Measurements from ENCODE around the gene KCND2. TPM values are rescaled to one million over a fixed set of nuclear protein-coding genes. Genes with fewer than 3 reads are reported as not detected.

Gene KCND2
- total RNA-seq, 1 donor, result 17.3 TPM

DNA sequence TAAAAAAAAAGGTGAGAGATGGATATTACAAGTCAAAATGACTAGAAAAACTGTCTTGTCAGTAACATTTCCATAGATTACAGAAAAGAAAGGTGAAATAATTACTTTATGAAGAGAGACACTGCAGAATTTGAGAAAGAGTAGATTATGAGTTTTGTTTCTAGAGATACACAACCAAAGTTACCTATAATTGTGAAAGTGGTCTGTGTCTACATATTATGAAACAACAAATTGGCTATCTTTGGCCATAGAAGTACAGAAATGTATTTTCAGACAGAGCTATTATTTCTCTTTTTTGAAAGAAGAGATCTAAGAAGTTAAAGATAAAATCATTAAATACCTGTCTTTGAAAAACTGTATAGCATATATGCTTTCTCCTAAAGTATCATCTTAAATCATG, 30.1 kb downstream of the KCND2 start:
- no peak for DNase-seq (ENCODE audit: low read depth)
- TF ChIP-seq, protein P1, sequence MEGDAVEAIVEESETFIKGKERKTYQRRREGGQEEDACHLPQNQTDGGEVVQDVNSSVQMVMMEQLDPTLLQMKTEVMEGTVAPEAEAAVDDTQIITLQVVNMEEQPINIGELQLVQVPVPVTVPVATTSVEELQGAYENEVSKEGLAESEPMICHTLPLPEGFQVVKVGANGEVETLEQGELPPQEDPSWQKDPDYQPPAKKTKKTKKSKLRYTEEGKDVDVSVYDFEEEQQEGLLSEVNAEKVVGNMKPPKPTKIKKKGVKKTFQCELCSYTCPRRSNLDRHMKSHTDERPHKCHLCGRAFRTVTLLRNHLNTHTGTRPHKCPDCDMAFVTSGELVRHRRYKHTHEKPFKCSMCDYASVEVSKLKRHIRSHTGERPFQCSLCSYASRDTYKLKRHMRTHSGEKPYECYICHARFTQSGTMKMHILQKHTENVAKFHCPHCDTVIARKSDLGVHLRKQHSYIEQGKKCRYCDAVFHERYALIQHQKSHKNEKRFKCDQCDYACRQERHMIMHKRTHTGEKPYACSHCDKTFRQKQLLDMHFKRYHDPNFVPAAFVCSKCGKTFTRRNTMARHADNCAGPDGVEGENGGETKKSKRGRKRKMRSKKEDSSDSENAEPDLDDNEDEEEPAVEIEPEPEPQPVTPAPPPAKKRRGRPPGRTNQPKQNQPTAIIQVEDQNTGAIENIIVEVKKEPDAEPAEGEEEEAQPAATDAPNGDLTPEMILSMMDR (IDR thresholded peaks at IDR 0.05; ENCODE audit: insufficient read depth, low read depth, low read length), result no peak
- H3K4me3 ChIP-seq (ENCODE audit: low read depth, low read length), result no peak overlapping the region

DNA sequence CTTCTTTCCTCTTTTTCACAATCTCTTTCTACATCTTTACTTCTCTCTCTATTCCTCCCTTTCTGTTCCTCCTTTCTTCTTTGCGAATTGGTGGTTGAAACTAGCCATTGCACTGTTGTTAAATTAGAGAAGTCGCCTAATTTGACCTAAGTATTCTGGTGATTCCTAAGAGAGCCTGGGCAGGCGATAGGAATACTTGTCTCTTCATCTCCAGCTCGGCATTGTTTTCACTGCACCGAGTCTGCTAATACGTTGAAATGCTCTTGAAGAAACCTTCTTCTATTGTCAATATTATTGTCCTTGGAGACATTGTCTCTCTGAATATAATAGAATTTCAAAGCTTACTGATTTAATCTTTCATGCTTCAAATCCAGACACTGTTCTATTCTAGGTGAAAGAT, 31.7 kb downstream of the KCND2 start:
- no peak overlapping the region for H3K4me3 ChIP-seq (ENCODE audit: low read depth, low read length)
- no peak for DNase-seq (ENCODE audit: low read depth)
- TF ChIP-seq, protein P1 (IDR thresholded peaks at IDR 0.05; ENCODE audit: insufficient read depth, low read depth, low read length), result no peak

DNA sequence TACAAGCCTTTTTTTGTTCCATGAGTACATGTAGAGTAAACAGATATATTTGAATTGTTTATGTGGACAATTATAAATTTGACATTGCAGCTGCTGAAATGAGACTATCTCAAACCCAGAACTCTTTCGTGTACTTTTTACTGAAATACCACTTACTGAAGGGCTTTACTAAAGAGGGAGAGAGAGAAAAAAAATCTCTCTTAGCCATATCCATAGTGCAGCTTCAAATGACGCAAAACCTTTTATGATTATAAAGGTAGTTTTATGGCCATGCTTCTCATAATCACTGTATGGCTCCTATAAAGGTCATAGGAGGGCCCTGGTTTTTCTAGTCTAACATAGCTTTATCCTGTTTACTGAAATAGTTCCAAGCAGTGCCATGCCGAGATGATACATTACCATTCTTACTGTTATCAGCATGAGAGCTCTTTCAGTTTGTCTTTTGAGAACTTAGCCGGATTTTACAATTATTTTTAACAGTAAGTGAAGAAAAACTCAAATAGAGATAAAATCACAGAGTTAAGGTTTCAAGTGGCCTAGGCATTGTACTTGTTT, 35.1 kb downstream of the KCND2 start:
- DNase-seq (ENCODE audit: low read depth), result peak; percentile 5
- H3K4me3 ChIP-seq (ENCODE audit: low read depth, low read length), result no peak overlapping the region
- TF ChIP-seq, protein P1 (IDR thresholded peaks at IDR 0.05; ENCODE audit: insufficient read depth, low read depth, low read length), result no peak

DNA sequence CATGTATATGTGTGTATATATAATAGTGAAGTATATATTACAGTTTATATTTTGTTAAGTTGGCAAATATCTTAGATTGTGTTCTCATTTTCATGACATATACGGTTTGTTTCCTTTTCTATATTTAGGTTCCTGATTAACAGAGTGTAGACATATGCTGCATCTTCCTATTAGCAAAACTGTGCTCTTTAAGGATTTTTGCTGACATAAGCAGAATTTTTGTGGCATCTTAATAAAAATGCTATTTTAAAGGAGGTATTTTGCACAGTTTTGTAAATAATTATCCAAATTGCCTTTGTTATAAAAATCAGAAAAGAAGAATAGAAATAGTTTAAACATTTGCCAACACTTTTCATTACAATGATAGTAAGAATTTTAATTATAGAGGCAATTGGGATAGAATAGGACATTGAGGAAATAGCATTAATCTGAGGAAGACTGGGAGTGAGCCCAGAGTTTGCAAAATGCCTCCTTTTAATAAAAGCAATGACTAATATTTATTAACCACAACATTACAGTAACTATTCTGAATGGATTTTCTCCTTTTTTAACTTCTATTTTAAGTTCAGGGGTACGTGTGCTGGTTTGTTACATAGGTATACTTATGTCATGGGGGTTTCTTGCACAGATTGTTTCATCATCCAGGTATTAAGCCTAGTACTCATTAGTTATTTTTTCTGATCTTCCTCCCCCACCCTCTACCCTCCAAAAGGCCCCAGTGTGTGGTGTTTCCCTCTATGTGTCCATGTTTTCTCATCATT, 38.2 kb downstream of the KCND2 start:
- no peak for DNase-seq (ENCODE audit: low read depth)
- TF ChIP-seq, protein P1 (IDR thresholded peaks at IDR 0.05; ENCODE audit: insufficient read depth, low read depth, low read length), result no peak
- no peak overlapping the region for H3K4me3 ChIP-seq (ENCODE audit: low read depth, low read length)

DNA sequence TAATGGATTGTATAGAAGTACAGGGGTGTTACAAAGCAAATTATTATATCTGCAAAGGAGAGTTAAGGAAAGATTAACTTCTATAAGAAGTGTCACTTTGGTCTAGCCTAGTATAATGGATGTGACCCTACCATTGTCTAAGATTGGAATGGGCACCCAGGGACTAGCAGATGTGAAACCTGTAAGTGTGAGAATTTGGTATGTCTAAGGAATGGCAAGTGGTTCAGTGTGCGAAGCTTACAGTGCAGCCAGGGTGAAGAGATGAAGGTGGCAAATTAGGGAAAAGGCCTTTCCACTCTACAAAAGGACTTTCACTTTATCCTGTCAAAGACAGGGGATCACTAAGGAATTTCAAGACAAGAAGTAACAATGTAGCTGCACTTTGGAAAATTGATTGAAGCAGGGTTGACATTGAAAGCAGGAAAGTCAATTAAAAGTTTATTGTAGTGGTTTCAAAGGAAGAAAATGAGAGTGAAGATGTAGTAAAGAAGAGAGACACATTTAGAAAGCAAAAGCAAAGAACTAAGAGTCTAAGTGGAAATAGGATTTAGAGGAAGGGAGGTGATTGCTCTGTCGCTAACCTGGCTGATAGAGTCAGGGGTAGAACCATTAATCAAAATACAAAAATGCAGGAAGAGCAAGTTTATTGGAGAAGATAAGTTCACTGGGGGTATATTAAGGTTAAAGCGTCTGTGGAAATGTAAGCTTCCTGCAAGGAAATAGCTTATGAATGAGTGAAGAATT, 47.4 kb downstream of the KCND2 start:
- DNase-seq (ENCODE audit: low read depth), result no peak
- TF ChIP-seq, protein P1 (IDR thresholded peaks at IDR 0.05; ENCODE audit: insufficient read depth, low read depth, low read length), result no peak

DNA sequence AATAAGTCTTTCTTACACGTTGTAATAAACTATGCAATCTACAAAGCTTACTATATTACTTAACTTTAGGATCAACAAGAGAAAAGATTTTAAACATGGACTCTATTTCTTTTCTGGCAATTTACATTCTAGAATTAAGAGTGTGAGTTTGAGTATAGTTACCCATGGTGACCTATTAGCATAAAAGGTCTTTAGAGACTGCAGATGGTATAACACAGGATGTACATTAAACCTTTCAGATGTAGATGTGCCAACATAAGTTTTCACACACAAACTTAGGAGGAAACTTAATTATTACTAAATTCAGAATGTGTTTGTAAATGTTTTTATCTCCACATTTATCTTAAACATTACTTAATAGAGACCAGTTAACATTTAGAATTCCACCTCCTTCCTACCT, 54.1 kb downstream of the KCND2 start:
- no peak for DNase-seq (ENCODE audit: low read depth)
- no peak overlapping the region for H3K4me3 ChIP-seq (ENCODE audit: low read depth, low read length)
- TF ChIP-seq, protein P1 (IDR thresholded peaks at IDR 0.05; ENCODE audit: insufficient read depth, low read depth, low read length), result no peak

More for the DNA sequence above, 47.4 kb downstream of the KCND2 start:
- H3K4me3 ChIP-seq (ENCODE audit: low read depth, low read length), result no peak overlapping the region

All from fibroblast of villous mesenchyme (primary cell).